Astrocyte (in vitro differentiated cells and primary cell): Measurements from ENCODE around the gene CNGA3.

Experiments used
- EZH2 ChIP-seq: IDR thresholded peaks from 2 replicates; pipeline ENCODE4 v1.6.1; 2012; ENCODE audit warnings: mild to moderate bottlenecking, low read length, inconsistent platforms; ENCODE audit not compliant: insufficient read depth
- TF ChIP-seq, protein P1 (sequence below): IDR thresholded peaks from 2 replicates; pipeline ENCODE4 v1.5.1; 2011; ENCODE audit warnings: low read depth, mild to moderate bottlenecking, inconsistent platforms, low read length, moderate library complexity; ENCODE audit not compliant: insufficient read depth

DNA sequence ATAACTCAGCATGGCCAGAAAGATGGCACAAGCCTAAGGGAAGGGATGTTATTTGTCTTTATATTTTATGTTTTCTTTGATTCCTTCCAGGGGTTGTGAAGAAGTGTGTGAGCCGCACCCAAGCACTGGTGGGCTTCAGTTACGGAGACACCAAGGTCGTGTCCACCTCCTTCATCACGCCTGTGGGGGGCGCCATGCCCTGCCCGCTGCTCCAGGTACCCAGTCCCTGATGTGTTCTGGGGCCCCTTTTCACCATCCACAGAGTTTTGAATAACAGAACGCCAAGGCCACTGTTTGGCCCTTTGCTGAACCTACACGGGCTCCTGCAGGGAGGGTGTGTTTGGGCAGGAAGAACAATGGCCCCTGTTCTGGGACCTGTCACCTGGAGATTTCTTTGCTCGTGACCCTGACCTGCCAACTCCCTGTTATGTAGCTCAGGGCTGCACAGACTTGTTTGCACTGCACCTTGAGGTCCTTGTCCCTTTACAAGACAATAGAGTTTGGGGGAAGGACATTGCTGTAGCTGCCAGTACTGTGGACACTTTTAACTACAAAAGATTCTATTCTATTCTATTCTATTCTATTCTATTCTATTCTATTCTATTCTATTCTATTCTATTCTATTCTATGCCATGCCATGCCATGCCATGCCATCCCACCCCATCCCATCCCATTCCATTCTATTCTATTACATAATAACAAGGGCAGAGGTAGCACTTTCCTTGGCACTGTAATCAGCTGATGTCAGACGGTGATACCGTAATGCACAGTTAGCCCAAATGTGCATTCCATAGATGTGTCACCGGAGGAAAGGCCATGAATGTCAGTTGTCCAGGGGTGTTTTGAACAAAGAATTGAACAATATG lies 48.2 kb upstream of the CNGA3 start:
- TF ChIP-seq, protein P1, sequence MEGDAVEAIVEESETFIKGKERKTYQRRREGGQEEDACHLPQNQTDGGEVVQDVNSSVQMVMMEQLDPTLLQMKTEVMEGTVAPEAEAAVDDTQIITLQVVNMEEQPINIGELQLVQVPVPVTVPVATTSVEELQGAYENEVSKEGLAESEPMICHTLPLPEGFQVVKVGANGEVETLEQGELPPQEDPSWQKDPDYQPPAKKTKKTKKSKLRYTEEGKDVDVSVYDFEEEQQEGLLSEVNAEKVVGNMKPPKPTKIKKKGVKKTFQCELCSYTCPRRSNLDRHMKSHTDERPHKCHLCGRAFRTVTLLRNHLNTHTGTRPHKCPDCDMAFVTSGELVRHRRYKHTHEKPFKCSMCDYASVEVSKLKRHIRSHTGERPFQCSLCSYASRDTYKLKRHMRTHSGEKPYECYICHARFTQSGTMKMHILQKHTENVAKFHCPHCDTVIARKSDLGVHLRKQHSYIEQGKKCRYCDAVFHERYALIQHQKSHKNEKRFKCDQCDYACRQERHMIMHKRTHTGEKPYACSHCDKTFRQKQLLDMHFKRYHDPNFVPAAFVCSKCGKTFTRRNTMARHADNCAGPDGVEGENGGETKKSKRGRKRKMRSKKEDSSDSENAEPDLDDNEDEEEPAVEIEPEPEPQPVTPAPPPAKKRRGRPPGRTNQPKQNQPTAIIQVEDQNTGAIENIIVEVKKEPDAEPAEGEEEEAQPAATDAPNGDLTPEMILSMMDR: no peak
- TF ChIP-seq EZH2: no peak
